HUES6 (cell line): ENCODE data around the gene PRDM16.

Experiments used
- H3K27ac ChIP-seq: 2 replicates; pipeline ENCODE4 v1.7.0; 2013; ENCODE audit warnings: low read depth, mild to moderate bottlenecking, low read length, inconsistent platforms
- H3K27me3 ChIP-seq: 2 replicates; pipeline ENCODE4 v1.6.1; 2013; ENCODE audit warnings: low read length; ENCODE audit not compliant: control insufficient read depth, insufficient read depth
- H3K36me3 ChIP-seq: 2 replicates; pipeline ENCODE4 v1.6.1; 2013; ENCODE audit warnings: low read length; ENCODE audit not compliant: control insufficient read depth, insufficient read depth
- H3K4me1 ChIP-seq: 2 replicates; pipeline ENCODE4 v1.6.1; 2013; ENCODE audit warnings: low read length; ENCODE audit not compliant: control insufficient read depth, insufficient read depth
- H3K4me3 ChIP-seq: 2 replicates; pipeline ENCODE4 v1.5.1; 2013; ENCODE audit warnings: low read depth, low read length
- H3K9ac ChIP-seq: one replicate; pipeline ENCODE4 v1.6.1; 2013; ENCODE audit warnings: mild to moderate bottlenecking, low read length
- H3K9me3 ChIP-seq: 2 replicates; pipeline ENCODE4 v1.6.1; 2013; ENCODE audit warnings: low read depth, low read length; ENCODE audit not compliant: control insufficient read depth, insufficient read depth

PRDM16 gene

GRCh38 chr1:3129133-3129490, 60.1 kb downstream of the PRDM16 start:
- H3K9ac ChIP-seq, result no peak overlapping the region

GRCh38 chr1:3130268-3130667, 61.3 kb downstream of the PRDM16 start:
- Histone ChIP-seq H3K9ac (no peak overlapping the region), H3K36me3 (no peaks in the 10 kb centered on the region), H3K4me1 (peaks cover 6% of the 10 kb centered on the region; the same call in 1 of the 2 replicates), H3K27ac (no peak overlapping the region), H3K9me3 (no peaks in the 10 kb centered on the region), H3K27me3 (no peaks in the 10 kb centered on the region), H3K4me3 (no peak overlapping the region)

More at GRCh38 chr1:3129133-3129490, 60.1 kb downstream of the PRDM16 start:
- H3K4me3 ChIP-seq, result no peak overlapping the region
- H3K9me3 ChIP-seq, result no peaks in the 10 kb centered on the region
- no peaks in the 10 kb centered on the region for H3K36me3 ChIP-seq
- no peaks in the 10 kb centered on the region for H3K27me3 ChIP-seq
- H3K27ac ChIP-seq, result no peak overlapping the region
- H3K4me1 ChIP-seq, result peaks cover 11% of the 10 kb centered on the region; the same call in 1 of the 2 replicates

GRCh38 chr1:3132660-3133059, 63.7 kb downstream of the PRDM16 start:
- H3K4me3 ChIP-seq, result no peak overlapping the region
- H3K4me1 ChIP-seq, result peaks cover 4% of the 10 kb centered on the region; the same call in 1 of the 2 replicates
- H3K27me3 ChIP-seq, result no peaks in the 10 kb centered on the region
- no peaks in the 10 kb centered on the region for H3K36me3 ChIP-seq
- no peak overlapping the region for H3K27ac ChIP-seq
- no peaks in the 10 kb centered on the region for H3K9me3 ChIP-seq
- H3K9ac ChIP-seq, result no peak overlapping the region

- no peaks in the 10 kb centered on the region for H3K9me3 ChIP-seq
- no peak overlapping the region for H3K27ac ChIP-seq
- H3K36me3 ChIP-seq, result no peaks in the 10 kb centered on the region
- no peaks in the 10 kb centered on the region for H3K27me3 ChIP-seq
- no peaks in the 10 kb centered on the region for H3K4me1 ChIP-seq
- no peak overlapping the region for H3K9ac ChIP-seq
- no peak overlapping the region for H3K4me3 ChIP-seq
These were observed 64.7 kb downstream of the PRDM16 start for GRCh38 chr1:3133686-3134085.

GRCh38 chr1:3134381-3135072, 65.5 kb downstream of the PRDM16 start:
- Histone ChIP-seq H3K4me1 (no peaks in the 10 kb centered on the region), H3K27me3 (no peaks in the 10 kb centered on the region), H3K9me3 (no peaks in the 10 kb centered on the region), H3K27ac (no peak overlapping the region), H3K9ac (no peak overlapping the region), H3K4me3 (no peak overlapping the region), H3K36me3 (no peaks in the 10 kb centered on the region)

- no peaks in the 10 kb centered on the region for H3K36me3 ChIP-seq
- H3K4me1 ChIP-seq, result no peaks in the 10 kb centered on the region
- H3K9ac ChIP-seq, result no peak overlapping the region
- H3K4me3 ChIP-seq, result no peak overlapping the region
- H3K27ac ChIP-seq, result no peak overlapping the region
- no peaks in the 10 kb centered on the region for H3K27me3 ChIP-seq
- no peaks in the 10 kb centered on the region for H3K9me3 ChIP-seq
These were observed 66.2 kb downstream of the PRDM16 start for GRCh38 chr1:3135073-3135702.

- H3K36me3 ChIP-seq, result no peaks in the 10 kb centered on the region
- no peak overlapping the region for H3K27ac ChIP-seq
- no peak overlapping the region for H3K9ac ChIP-seq
- no peak overlapping the region for H3K4me3 ChIP-seq
- no peaks in the 10 kb centered on the region for H3K9me3 ChIP-seq
- no peaks in the 10 kb centered on the region for H3K4me1 ChIP-seq
- H3K27me3 ChIP-seq, result no peaks in the 10 kb centered on the region
These were observed 66.9 kb downstream of the PRDM16 start for GRCh38 chr1:3135744-3136455.

- no peaks in the 10 kb centered on the region for H3K27me3 ChIP-seq
- no peaks in the 10 kb centered on the region for H3K4me1 ChIP-seq
- H3K9ac ChIP-seq, result no peak overlapping the region
- no peak overlapping the region for H3K4me3 ChIP-seq
- no peaks in the 10 kb centered on the region for H3K9me3 ChIP-seq
- H3K36me3 ChIP-seq, result no peaks in the 10 kb centered on the region
- H3K27ac ChIP-seq, result no peak overlapping the region
These were observed 67.5 kb downstream of the PRDM16 start for GRCh38 chr1:3136532-3136931.

GRCh38 chr1:3137111-3138100, 68.4 kb downstream of the PRDM16 start:
- H3K9ac ChIP-seq, result no peak overlapping the region
- H3K27me3 ChIP-seq, result no peaks in the 10 kb centered on the region
- H3K4me1 ChIP-seq, result no peaks in the 10 kb centered on the region
- H3K9me3 ChIP-seq, result no peaks in the 10 kb centered on the region
- no peak overlapping the region for H3K27ac ChIP-seq
- no peak overlapping the region for H3K4me3 ChIP-seq
- H3K36me3 ChIP-seq, result no peaks in the 10 kb centered on the region

GRCh38 chr1:3138623-3139151, 69.7 kb downstream of the PRDM16 start:
- Histone ChIP-seq H3K4me3 (no peak overlapping the region), H3K4me1 (no peaks in the 10 kb centered on the region), H3K9me3 (no peaks in the 10 kb centered on the region), H3K27ac (no peak overlapping the region), H3K9ac (no peak overlapping the region), H3K36me3 (no peaks in the 10 kb centered on the region), H3K27me3 (no peaks in the 10 kb centered on the region)
